Uterus (tissue), 2 donors: ENCODE data around the gene KRTDAP.

Experiments used
- CTCF ChIP-seq, 4 experiments: fragments of 200-600 bp in 2 of 4; fragments of 450-650 bp in 2 of 4; sonication (generic) in 2 of 4; IDR thresholded peaks; one replicate each; pipeline ENCODE4 v1.5.1; 2016 to 2019; ENCODE audit warnings: antibody characterized with exemption in 4 of 4, mild to moderate bottlenecking in 2 of 4, moderate library complexity in 1 of 4
- POLR2A ChIP-seq, 2 donors: fragments of 450-650 bp; IDR thresholded peaks; one replicate each; pipeline ENCODE4 v1.6.1; 2016; ENCODE audit warnings: antibody characterized with exemption in 2 of 2, mild to moderate bottlenecking in 1 of 2, moderate library complexity in 1 of 2

- TF ChIP-seq POLR2A (IDR thresholded peaks at IDR 0.05) (no peak), CTCF (IDR thresholded peaks at IDR 0.05) (no peak)
These were observed 30.7 kb downstream of the KRTDAP start for GRCh38 chr19:35459414-35460082.
